ENCODE data around the gene CLCN4.

Gene CLCN4

DNA sequence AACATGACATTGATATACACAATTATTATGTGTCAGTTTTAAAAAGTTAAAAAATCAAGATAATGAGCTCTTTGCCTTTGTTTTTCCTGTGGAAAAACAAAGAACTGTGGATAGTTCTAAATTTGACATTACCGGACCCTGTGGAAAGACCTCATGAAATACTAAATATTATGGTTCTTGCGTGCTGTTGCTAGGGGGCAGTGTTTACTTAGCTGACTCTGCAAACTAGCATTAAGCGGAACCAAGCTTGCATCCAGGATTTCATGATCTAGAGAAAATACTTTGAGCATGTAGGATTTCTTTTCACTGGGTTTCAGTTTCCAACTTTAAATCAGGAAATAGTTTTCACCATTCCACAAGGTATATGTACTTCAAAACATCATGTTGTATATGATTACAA lies 33.6 kb downstream of the CLCN4 start:
- in situ Hi-C loops (cut with MboI; ENCODE audit: low sequenced_read_pairs), result no loop called here

DNA sequence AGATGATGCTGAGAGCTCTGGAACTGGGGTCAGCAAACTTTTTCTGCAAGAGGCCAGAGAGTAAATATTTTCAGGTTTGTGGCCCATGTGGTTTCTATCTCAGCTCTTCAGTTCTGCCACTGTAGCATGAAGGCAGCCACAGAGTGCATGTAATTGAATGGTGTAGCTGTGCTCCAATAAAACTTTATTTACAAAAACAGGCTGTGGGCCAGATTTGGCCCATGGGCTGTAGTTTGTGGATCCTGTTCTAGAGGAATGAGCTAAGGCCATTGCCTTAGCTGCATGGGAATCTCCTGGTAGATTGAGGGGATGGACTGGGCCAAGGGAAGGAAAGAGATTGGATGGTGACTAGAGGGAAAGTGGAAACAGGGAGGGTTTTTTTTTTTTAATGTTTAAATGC lies 36.8 kb downstream of the CLCN4 start:
- in situ Hi-C loops (cut with MboI; ENCODE audit: low sequenced_read_pairs), result no loop called here

DNA sequence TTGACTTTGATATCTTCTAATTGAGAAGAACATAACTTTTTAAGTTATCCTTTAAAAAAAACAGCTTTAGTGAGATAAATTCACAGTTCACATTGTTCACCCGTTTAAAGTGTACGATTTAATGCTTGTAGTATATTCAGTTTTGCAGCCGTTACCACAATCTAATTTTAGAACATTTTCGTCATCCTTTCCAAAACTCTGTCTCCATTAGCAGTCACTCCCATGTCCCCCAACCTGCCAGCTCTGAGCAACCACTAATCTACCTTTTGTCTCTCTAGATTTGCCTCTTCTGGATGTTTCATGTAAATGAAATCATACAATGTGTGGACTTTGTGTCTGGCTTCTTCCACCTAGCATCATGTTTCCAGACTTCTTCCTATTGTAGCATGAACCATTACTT lies 38.6 kb downstream of the CLCN4 start:
- in situ Hi-C loops (cut with MboI; ENCODE audit: low sequenced_read_pairs), result no loop called here

DNA sequence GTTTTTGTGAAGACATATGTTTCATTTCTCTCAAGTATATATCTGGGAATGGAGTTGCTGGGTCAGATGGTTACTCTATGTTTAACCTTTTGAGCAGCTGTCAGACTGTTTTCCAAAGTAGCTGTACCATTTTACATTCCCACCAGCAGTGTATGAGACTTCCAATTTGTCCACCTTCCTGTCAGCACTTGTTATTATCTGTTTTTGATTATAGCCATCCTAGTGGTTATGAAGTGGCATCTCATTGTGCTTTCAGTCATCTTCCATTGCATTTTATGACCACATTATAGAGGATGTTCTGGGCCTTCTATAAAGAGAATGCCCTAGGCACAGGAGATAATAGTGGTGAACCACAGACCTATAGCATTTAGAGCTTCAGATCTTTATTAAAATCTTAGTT lies 39.2 kb downstream of the CLCN4 start:
- in situ Hi-C loops (cut with MboI; ENCODE audit: low sequenced_read_pairs), result no loop called here

DNA sequence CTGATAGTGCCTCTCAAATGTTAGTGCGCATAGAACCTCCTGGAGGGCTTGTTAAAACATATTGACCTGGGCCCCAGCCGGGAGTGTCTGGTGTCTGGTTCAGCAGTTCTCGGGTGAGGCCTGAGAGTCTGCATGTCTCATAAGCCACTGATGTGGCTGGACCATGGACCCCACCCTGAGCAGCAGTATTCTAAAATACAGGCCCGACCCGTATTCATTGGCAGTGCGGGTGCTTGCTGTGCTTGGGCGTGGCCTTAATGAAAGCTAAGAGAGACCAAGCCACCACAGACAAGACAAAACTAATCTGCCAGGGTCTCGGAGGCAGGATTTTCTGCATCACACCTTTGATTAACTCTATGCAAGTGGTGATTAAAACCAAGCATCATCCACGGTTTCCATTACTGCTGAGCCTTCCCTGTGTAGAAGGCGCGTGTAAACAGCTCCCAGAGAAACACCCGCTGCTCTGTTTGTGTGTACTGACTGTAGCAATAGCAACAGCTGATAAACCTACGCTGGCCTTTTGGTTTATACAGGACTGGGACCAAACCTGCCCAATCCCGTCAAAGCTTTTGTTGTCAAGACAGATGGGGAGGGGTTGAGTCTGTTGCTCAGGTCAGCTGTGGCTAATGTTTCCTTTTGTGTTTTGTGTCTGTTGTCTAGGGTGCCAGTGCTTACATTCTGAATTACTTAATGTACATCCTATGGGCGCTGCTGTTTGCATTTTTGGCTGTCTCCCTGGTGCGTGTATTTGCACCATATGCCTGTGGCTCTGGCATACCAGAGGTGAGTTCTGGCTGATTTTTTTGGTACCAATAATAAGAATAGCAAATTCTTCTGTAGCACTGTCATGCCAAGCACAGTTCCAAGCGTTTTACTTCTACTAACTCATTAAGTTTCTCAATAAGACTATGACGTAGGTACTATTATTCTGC lies 40.8 kb downstream of the CLCN4 start:
- in situ Hi-C loops (cut with MboI; ENCODE audit: low sequenced_read_pairs), result no loop called here

DNA sequence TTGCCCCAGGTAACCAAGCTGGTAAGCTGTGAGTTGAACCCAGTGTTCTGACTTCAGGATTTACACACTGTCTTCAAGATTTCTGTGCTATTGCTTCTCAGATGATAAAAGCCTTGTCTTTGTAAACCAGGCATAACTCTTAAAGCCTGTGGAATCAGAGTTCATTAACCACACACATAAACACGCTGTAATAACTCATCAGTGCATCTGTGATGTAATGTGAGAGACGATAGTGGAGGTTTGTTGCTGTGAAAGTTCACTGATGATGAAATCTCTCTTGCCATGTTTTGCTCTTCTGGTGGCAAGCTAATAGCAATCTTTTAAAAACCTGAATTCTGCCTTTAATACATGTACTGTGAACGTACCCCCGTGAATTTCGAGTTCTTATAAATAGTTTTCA lies 41.5 kb downstream of the CLCN4 start:
- in situ Hi-C loops (cut with MboI; ENCODE audit: low sequenced_read_pairs), result no loop called here

DNA sequence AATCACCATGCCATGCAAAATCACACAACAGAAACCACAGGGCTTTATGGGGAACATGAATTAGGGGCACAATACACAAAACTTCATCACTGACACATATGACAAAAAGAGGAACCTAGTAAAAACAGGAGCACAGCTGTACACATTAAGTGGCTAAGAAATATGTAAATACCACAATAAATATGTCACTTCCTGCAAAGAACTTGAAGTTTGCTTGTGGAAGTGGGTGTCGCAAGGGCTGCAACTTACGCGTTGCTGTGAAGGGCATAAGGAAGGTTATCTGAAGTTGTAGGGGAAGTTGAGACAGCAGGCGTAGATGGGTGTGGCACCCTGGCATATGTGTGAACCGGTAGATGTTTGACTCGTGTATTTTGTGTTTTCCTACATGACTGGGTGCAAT lies 42.4 kb downstream of the CLCN4 start:
- in situ Hi-C loops (cut with MboI; ENCODE audit: low sequenced_read_pairs), result no loop called here

DNA sequence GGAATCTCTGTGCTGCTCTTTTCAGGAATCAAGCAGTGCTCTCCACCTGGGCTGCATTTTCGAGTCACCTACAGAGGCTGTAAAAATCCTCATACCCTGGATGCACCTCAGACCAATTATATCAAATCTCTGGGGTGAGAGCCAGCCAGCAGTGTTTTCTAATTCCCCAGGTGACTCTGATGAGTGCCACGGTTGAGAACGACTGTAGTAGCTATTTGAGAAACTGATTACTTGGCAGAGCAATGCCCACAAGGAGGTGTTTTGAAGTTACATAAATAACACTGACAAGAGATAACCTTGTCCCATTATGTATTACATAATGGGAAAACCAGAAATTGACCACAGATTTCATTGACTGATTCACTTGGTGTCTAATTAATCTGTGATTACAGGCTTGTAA lies 46.8 kb downstream of the CLCN4 start:
- in situ Hi-C loops (cut with MboI; ENCODE audit: low sequenced_read_pairs), result no loop called here

DNA sequence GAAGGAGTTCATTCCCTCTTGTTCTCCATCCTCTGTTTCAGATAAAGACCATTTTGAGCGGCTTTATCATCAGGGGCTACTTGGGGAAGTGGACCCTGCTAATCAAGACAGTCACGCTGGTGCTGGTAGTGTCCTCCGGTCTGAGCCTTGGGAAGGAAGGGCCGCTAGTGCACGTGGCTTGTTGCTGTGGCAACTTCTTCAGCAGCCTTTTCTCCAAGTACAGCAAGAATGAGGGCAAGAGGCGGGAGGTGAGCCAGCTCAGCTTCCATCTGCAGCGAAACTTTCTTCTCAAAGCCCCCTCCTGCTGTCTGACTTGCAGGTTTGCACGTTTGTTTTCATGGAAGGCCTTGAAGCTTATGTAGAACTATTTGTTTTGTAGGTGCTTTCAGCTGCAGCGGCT lies 49.5 kb downstream of the CLCN4 start:
- in situ Hi-C loops (cut with MboI; ENCODE audit: low sequenced_read_pairs), result no loop called here

DNA sequence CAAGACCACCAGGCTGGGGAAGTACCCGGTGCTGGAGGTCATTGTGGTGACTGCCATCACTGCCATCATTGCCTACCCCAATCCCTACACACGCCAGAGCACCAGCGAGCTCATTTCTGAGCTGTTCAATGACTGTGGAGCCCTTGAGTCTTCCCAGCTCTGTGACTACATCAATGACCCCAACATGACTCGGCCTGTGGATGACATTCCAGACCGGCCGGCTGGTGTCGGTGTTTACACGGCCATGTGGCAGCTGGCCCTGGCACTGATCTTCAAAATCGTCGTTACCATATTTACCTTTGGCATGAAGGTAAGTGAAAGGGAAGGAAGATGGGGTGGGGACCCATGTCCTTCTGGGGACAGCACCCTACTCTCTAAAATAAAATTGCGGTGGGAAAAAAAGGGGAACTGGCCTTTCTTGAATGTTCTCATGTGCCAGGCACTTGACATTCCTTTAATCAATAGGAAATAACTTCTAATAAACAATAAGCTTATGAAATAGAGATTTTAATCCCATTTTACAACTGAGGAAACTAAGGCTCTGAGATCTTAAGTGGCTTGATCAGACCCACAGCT lies 51.6 kb downstream of the CLCN4 start:
- in situ Hi-C loops (cut with MboI; ENCODE audit: low sequenced_read_pairs), result no loop called here

DNA sequence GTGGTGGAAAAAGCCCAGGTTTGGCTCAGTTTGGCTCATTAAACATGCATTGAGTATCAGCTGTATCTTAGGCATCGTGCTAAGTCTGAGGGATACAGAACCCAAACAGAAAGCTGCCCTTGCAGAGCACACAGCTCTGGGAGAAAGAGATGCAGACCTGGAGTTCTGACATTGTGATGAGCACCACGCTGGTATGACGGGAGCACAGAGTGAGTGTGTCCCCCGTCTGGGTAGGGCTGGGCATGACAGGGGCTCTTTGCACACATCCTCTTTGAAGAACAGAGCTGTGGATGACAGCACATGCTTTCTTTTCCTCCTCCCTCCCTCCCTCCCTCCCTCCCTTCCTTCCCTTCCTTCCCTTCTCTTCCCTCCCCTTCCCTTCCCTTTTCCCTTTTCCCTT lies 52.2 kb downstream of the CLCN4 start:
- in situ Hi-C loops (cut with MboI; ENCODE audit: low sequenced_read_pairs), result no loop called here

DNA sequence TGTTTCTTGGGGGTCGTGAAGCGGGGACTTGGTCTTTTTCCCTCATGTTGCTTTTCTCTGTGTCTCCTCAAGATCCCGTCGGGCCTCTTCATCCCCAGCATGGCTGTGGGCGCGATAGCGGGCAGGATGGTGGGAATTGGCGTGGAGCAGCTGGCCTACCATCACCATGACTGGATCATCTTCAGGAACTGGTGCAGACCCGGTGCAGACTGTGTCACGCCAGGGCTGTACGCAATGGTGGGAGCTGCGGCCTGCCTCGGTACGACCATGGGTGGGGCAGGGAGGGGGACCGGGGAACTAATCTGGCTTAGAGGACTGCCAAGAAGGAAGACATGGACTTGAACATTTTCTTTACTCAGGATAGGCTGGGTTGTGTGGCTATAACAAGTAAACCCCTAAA lies 55.6 kb downstream of the CLCN4 start:
- in situ Hi-C loops (cut with MboI; ENCODE audit: low sequenced_read_pairs), result no loop called here

DNA sequence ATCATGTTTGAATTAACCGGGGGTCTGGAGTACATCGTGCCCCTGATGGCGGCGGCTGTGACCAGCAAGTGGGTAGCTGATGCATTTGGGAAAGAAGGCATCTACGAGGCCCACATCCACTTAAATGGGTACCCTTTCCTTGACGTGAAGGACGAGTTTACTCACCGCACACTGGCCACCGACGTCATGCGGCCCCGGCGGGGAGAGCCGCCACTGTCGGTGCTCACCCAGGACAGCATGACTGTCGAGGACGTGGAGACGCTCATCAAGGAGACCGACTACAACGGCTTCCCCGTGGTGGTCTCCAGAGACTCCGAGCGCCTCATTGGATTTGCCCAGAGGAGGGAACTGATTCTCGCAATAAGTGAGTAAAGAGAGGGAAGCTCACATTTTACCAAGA lies 56.9 kb downstream of the CLCN4 start:
- in situ Hi-C loops (cut with MboI; ENCODE audit: low sequenced_read_pairs), result no loop called here

DNA sequence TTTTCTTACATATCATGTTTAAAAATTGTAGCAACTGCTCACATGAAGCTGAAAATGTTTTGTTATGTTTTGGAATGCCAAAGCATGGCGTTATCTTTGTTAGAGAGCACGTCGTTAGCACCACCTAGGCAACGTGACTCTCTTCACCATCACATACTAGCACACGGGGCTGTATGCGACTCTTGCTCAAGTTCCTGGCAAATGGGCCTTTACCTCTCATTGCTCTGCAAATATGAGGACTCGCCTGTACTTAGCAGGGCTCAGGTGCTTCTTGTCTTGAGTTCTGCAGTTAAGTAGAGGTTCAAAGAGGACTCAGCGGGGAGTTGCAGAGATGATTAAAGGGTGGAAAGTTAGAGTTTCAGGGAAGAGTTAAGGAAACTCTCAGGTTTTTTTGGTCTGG lies 59.4 kb downstream of the CLCN4 start:
- in situ Hi-C loops (cut with MboI; ENCODE audit: low sequenced_read_pairs), result no loop called here

DNA sequence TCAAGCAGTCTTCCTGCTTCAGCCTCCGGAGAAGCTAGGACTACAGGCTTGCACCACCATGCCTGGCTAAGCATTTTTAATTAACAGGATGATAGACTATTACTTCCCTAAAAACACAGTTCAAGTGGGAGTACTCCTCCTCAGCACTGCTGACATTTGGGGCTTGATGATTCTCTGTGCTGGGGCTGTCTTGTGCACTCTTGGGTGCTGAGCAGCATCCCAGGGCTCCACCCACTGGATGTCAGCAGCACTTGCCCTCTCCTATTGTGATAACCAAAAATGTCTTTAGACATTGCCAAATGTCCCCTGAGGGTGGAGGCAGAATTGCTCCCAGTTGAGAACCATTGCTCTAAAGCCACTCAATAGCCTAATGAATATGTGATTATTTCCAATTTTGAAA lies 60.4 kb downstream of the CLCN4 start:
- in situ Hi-C loops (cut with MboI; ENCODE audit: low sequenced_read_pairs), result no loop called here

DNA sequence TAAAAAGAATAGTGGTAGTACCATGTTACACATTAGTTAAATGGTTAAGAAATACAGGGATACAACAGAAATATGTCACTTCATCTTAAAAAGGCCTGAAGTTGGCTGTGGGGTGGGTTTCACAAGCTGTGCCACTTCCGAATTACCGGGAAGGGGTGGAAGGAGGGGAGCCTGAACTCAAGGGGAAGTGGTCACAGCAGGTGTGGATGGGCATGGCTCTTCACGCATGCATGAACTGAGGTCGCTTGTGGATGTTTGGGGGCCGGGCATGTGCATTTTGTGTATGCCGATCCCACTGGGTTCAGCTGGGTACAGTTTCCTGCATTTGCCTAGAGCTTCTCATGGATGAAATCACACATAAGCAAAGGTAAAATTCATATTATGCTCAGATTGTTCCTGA lies 64.9 kb downstream of the CLCN4 start:
- in situ Hi-C loops (cut with MboI; ENCODE audit: low sequenced_read_pairs), result no loop called here

DNA sequence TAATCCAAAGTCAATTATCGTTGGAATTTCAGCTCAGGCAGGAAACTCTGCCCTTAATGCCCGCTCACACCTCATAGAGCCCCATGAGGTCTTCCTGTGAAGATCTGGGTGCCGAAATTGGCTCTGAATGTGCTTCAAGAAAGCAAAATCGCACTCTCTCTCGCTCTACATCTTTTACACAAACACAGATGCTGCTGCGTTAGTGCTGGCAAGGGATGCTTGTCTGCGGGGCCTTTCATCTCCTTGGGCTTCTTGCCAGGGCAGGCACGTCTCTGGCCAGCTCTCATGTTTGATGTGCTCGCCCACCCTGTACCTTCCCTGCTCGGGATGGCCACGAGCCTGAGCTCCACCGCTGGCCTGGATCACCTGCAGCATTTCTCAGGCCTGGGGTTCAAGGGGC lies 66.5 kb downstream of the CLCN4 start:
- in situ Hi-C loops (cut with MboI; ENCODE audit: low sequenced_read_pairs), result no loop called here

DNA sequence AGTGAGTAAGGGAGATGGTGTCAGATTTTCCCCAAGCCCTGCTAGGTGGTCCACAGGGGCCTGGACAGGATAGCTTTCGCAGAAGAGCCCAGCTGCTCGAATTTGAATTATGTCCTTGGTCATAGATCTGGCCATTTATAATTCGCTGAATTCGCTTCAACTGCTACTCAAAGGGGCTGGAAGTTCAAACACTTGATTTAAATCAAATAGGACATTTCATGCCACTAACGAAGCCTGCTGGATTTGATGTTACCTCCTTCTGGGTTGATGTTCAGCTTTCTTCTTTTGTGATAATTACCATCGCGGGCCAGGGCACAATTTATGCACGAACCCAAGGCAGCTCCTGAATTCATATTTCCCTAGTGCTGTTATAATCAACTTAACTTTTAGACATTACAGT lies 67.0 kb downstream of the CLCN4 start:
- in situ Hi-C loops (cut with MboI; ENCODE audit: low sequenced_read_pairs), result no loop called here

DNA sequence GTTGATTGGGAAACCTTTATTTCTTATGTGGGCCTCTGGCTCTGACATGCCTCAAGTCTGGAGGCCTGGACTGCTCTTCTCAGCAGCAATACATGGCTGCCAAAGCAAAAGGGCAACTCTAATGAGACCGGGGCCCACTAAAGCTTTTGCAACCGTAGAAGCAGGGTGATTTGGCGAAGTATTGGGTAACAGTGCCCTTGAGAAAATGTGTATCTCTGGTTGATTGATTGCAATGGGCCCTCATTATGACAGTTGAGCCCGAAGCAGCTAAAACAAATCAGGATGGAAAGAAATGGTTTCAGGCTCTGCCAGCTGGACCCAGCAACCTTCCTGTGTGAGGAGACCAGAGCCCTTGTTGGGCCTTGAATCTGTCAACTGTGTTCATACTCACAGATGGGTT lies 73.4 kb downstream of the CLCN4 start:
- in situ Hi-C loops (cut with MboI; ENCODE audit: low sequenced_read_pairs), result no loop called here

DNA sequence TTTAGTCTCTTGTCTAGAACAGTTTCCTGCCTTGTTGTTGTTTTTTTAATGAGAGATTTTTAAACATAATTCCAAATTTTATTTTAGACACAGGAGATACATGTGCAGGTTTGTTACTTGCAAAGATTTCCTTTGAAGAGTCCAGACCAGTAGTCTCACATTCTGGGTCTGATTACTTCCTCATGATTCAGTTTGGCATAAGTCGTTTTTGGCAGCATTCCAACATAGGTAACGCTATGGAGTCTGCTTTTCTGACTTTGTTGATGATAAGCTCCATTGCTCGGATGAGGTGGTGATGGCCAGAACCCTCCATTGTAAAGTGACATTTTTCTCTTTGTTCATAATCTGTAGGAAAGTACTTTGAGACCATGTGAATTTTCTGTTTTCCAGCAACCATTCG lies 74.7 kb downstream of the CLCN4 start:
- in situ Hi-C loops (cut with MboI; ENCODE audit: low sequenced_read_pairs), result no loop called here

DNA sequence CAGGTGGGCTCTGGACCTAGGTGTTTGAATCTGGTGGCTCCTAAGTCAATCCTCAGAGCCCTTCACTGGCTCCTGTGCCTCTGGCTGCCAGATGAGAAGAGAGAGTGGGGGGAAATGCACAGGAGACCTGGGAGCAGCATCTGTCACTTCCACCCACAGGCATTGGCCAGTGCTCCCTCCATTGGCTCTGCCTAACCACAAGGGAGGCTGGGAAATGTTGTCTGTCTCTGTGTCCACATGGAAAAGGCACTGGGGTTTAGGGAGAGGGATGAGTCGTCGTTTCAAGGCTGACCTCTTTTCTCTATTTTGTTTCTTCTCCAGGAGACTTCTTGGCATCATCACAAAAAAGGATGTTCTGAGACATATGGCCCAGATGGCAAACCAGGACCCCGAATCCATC lies 76.4 kb downstream of the CLCN4 start:
- in situ Hi-C loops (cut with MboI; ENCODE audit: low sequenced_read_pairs), result no loop called here

DNA sequence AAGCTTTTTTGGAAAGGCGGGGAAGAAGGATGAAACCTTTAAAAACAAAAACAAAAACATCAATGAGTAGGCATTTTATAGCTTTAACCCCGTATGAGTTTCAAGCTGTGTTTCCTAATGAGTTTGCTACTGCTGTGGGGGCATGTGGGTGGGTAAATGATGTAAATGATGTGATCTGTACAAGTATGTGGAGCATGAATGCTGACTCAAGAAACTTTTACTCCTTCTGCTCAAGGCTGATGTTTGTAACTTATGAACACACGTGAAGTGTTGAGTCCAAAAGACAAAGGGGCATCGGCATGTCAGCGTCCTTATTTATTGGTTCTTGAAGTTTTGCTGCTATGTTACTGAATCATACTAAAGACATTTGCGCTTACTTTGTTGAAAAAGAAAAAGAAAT lies 76.9 kb downstream of the CLCN4 start:
- in situ Hi-C loops (cut with MboI; ENCODE audit: low sequenced_read_pairs), result no loop called here

DNA sequence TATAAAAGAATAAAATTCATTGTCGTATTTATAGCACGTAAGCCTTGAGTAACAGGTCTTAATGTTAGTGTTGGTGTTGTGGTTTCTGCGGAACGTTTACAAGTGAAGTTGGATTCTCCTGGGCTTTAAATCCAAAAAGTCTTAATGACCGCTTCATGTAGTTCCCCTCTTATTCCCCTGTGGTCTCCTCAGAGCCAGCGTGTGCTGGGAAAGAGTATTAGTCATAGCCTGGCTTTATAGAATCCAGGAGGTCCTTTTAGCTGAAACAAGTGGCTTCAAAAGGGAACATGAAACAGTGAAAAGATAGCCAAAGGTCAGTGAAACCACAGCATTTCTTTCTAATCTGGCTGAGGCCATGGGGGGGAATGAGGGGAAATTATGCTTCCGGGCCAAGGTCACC lies 79.1 kb downstream of the CLCN4 start:
- in situ Hi-C loops (cut with MboI; ENCODE audit: low sequenced_read_pairs), result no loop called here
